Measurements from ENCODE around the gene IL2.

DNA sequence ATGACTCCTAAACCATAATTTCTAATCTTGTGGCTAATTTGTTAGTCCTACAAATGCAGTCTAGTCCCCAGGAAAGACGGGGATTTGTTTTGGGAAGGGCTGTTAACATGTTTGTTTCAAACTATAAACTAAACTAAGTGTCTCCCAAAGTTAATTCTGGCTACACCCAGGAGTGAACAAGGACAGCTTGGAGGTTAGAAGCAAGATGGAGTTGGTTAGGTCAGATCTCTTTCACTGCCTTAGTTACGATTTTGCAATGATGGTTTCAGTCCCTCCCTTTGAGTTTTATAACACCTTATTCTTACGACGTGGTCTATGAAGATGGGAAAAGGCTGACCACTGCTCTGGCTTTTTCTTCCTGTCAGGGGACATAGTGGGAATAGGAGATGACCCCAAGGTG is 27.0 kb upstream of the IL2 start:
- TF ChIP-seq, protein P1, sequence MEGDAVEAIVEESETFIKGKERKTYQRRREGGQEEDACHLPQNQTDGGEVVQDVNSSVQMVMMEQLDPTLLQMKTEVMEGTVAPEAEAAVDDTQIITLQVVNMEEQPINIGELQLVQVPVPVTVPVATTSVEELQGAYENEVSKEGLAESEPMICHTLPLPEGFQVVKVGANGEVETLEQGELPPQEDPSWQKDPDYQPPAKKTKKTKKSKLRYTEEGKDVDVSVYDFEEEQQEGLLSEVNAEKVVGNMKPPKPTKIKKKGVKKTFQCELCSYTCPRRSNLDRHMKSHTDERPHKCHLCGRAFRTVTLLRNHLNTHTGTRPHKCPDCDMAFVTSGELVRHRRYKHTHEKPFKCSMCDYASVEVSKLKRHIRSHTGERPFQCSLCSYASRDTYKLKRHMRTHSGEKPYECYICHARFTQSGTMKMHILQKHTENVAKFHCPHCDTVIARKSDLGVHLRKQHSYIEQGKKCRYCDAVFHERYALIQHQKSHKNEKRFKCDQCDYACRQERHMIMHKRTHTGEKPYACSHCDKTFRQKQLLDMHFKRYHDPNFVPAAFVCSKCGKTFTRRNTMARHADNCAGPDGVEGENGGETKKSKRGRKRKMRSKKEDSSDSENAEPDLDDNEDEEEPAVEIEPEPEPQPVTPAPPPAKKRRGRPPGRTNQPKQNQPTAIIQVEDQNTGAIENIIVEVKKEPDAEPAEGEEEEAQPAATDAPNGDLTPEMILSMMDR (IDR thresholded peaks at IDR 0.05; ENCODE audit: low read depth, low read length) = no peak
- no peak for TF ChIP-seq EZH2phosphoT487 (IDR thresholded peaks at IDR 0.05; ENCODE audit: low read depth)

Measured in OCI-LY3 (cell line).